Activated T-cell treated with anti-CD3 and anti-CD28 coated beads, Interleukin-2, amount 50 U/mL, for 72 hours (primary cell): ENCODE data around the gene RPS21. TPM values are rescaled to one million over a fixed set of nuclear protein-coding genes. Genes with fewer than 3 reads are reported as not detected.

Experiments
- ATAC-seq, 2 donors: fragments of 150-1000 bp; cut with Tn5 transposase; replicated peaks in 1 of 2; 2 replicates each; pipeline ENCODE4 v1.10.0; 2021; ENCODE audit warnings: moderate library complexity in 2 of 2, mild to moderate bottlenecking in 1 of 2
- DNase-seq, 2 donors: peaks; one replicate each; pipeline ENCODE4 v3.0.0; 2021 to 2022; ENCODE audit warnings: mixed read lengths in 1 of 2
- H3K27ac Mint-ChIP-seq: one replicate; pipeline ENCODE4 v1.8.0; 2022; ENCODE audit warnings: mild to moderate bottlenecking, moderate library complexity, mixed read lengths
- H3K27me3 Mint-ChIP-seq: one replicate; pipeline ENCODE4 v1.8.0; 2022; ENCODE audit warnings: low read depth, mixed read lengths
- H3K36me3 Mint-ChIP-seq, 2 donors: one replicate each; pipeline ENCODE4 v1.8.0; 2022; ENCODE audit warnings: mixed read lengths in 2 of 2, mild to moderate bottlenecking in 1 of 2; ENCODE audit not compliant: insufficient read depth in 2 of 2
- H3K4me1 Mint-ChIP-seq: one replicate; pipeline ENCODE4 v1.8.0; 2022; ENCODE audit warnings: low read depth, mixed read lengths
- H3K4me3 Mint-ChIP-seq, 2 donors: one replicate each; pipeline ENCODE4 v1.8.0; 2022; ENCODE audit warnings: mild to moderate bottlenecking in 2 of 2, mixed read lengths in 2 of 2, moderate library complexity in 2 of 2
- H3K9me3 Mint-ChIP-seq, 2 donors: one replicate each; pipeline ENCODE4 v1.8.0; 2022; ENCODE audit warnings: mixed read lengths in 2 of 2
- total RNA-seq, 2 donors: library from RNA; stranded (reverse); gene quantifications; one replicate each; pipeline ENCODE4 v1.2.3, GENCODE V29; 2022

The RPS21 gene
- total RNA-seq, 2 donors from 2014 or later: 2,573 to 2,599 TPM

- H3K27ac Mint-ChIP-seq: no peak overlapping the region
These were observed 30.2 kb upstream of the RPS21 start for GRCh38 chr20:62356589-62357186.

DNA sequence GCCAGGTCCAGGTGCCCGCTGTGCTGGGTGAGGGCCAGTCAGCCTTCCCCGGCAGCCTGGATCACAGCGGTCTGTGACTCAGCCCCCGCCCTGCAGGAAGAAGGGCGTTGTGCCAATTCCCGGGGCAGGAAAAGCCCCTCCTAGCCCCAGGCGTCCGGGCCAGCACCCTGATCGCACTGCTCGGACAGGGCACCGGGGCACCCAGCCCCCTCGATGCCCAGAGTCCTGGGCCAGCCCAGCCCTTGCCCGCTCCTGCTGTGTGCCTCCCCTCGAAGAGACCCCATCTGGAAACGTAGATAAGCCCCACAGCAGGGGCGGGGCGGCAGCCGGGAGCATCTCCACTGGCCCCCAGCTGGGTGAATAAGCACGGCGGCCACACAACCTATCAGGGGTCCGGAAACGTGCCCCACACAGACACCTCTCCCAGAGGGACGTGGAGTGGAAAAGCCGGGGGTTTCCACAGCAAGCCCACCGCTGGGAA is 29.7 kb upstream of the RPS21 start:
- no peak overlapping the region for H3K4me3 Mint-ChIP-seq
- no peak overlapping the region for H3K27ac Mint-ChIP-seq
- H3K36me3 Mint-ChIP-seq: no peaks in the 10 kb centered on the region
- H3K9me3 Mint-ChIP-seq: no peaks in the 10 kb centered on the region
- no peaks in the 10 kb centered on the region for H3K4me1 Mint-ChIP-seq
- no peaks in the 10 kb centered on the region for H3K27me3 Mint-ChIP-seq
- DNase-seq (no peak), ATAC-seq (no peak)

More at GRCh38 chr20:62356589-62357186, 30.2 kb upstream of the RPS21 start:
- Mint-ChIP-seq H3K4me1 (no peaks in the 10 kb centered on the region), H3K27me3 (no peaks in the 10 kb centered on the region), H3K4me3 (no peak overlapping the region), H3K9me3 (no peaks in the 10 kb centered on the region), H3K36me3 (no peaks in the 10 kb centered on the region)
- ATAC-seq: no peak
- no peak for DNase-seq

DNA sequence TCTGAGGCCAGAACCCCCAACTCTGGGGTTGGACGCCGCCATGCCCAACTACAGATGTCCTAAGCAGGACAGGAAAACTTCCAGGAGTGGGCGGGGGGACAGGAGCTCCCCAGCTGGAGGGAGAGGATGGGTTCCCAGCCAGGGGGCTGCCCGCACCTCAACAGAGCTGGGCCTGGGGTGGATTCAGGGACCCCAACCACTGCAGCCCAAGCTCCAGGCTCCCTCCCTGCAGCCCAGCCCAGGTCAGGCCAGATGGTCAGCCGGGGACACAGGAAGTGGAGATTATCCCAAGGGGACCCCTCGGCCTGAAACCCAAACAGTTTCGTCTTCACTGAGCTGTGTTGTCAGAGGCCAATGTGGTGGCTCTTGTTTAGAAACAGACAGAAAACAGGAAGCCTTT is 29.2 kb upstream of the RPS21 start:
- H3K27me3 Mint-ChIP-seq: no peaks in the 10 kb centered on the region
- no peak for ATAC-seq

GRCh38 chr20:62358171-62359042 is 28.5 kb upstream of the RPS21 start:
- no peak overlapping the region for H3K4me3 Mint-ChIP-seq
- DNase-seq (no peak), ATAC-seq (no peak)
- H3K27ac Mint-ChIP-seq: no peak overlapping the region
- no peaks in the 10 kb centered on the region for H3K27me3 Mint-ChIP-seq
- no peaks in the 10 kb centered on the region for H3K36me3 Mint-ChIP-seq
- no peaks in the 10 kb centered on the region for H3K9me3 Mint-ChIP-seq
- no peaks in the 10 kb centered on the region for H3K4me1 Mint-ChIP-seq

More for the DNA sequence above, 29.2 kb upstream of the RPS21 start:
- Mint-ChIP-seq H3K4me1 (no peaks in the 10 kb centered on the region), H3K27ac (no peak overlapping the region), H3K36me3 (no peaks in the 10 kb centered on the region), H3K9me3 (no peaks in the 10 kb centered on the region), H3K4me3 (no peak overlapping the region)
- no peak for DNase-seq

DNA sequence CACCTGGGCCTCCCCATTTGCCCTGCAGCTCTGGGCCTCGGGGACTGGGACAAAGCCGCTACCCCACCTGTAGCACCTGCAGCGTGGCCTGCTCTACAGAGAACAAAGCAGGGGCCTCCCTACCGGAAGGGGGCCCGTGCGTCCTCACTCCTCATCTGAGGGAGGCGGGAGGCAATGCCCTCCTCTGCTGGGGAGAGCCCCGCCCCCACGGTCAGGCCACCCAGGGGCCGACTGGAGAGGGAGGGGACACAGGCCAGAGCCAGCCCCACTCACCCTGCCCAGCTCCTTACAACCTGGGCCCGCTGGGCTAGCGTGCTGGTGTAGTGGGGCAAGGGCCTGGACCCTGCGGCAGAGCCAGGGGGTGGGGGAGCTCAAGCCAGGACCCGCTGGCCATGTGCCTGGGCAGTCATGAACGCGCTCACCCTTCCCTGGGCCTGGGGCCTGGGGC is 27.8 kb upstream of the RPS21 start:
- Mint-ChIP-seq H3K9me3 (no peaks in the 10 kb centered on the region), H3K27me3 (no peaks in the 10 kb centered on the region), H3K36me3 (no peaks in the 10 kb centered on the region), H3K4me3 (no peak overlapping the region), H3K27ac (no peak overlapping the region), H3K4me1 (no peaks in the 10 kb centered on the region)
- ATAC-seq (no peak), DNase-seq (no peak)

- no peak for DNase-seq
- Mint-ChIP-seq H3K36me3 (no peaks in the 10 kb centered on the region), H3K4me1 (no peaks in the 10 kb centered on the region), H3K4me3 (no peak overlapping the region), H3K27me3 (peaks cover under 1% of the 10 kb centered on the region), H3K9me3 (no peaks in the 10 kb centered on the region), H3K27ac (no peak overlapping the region)
- ATAC-seq: no peak
These were observed 27.3 kb upstream of the RPS21 start for GRCh38 chr20:62359491-62360121.

- no peaks in the 10 kb centered on the region for H3K36me3 Mint-ChIP-seq
These were observed 25.8 kb upstream of the RPS21 start for GRCh38 chr20:62360854-62361798.

GRCh38 chr20:62361799-62362589 is 24.9 kb upstream of the RPS21 start:
- Mint-ChIP-seq H3K27me3 (peaks cover 8% of the 10 kb centered on the region), H3K36me3 (no peaks in the 10 kb centered on the region), H3K4me1 (no peaks in the 10 kb centered on the region), H3K27ac (no peak overlapping the region), H3K9me3 (no peaks in the 10 kb centered on the region), H3K4me3 (no peak overlapping the region)
- ATAC-seq (no peak), DNase-seq (no peak)

More at GRCh38 chr20:62360854-62361798, 25.8 kb upstream of the RPS21 start:
- no peak overlapping the region for H3K27ac Mint-ChIP-seq
- DNase-seq: no peak
- H3K9me3 Mint-ChIP-seq: no peaks in the 10 kb centered on the region
- H3K4me3 Mint-ChIP-seq: no peak overlapping the region
- no peak for ATAC-seq
- H3K27me3 Mint-ChIP-seq: peaks cover 8% of the 10 kb centered on the region
- H3K4me1 Mint-ChIP-seq: no peaks in the 10 kb centered on the region

DNA sequence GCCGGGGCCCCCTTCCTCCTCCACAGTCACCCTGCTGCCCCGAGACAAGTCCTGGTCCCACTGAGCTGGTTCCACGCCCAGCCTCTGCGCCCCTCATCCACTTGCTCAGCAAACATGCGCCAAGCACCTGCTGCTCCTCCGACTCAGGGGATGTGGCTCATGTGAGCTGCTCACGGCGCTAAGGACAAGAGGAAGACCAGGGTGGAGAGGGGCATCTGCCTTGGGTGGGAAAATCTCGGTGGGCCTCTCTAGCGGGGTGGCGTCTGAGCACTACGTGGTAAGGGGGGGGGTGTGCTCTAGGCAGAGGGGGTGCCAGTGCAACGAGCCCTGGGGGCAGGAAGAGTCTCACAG is 24.3 kb upstream of the RPS21 start:
- H3K27me3 Mint-ChIP-seq: peaks cover 8% of the 10 kb centered on the region

GRCh38 chr20:62362991-62363919 is 23.6 kb upstream of the RPS21 start:
- H3K27me3 Mint-ChIP-seq: peaks cover 8% of the 10 kb centered on the region
- no peaks in the 10 kb centered on the region for H3K4me1 Mint-ChIP-seq
- H3K9me3 Mint-ChIP-seq: no peaks in the 10 kb centered on the region
- H3K27ac Mint-ChIP-seq: no peak overlapping the region
- ATAC-seq (no peak), DNase-seq (no peak)
- H3K36me3 Mint-ChIP-seq: no peaks in the 10 kb centered on the region
- no peak overlapping the region for H3K4me3 Mint-ChIP-seq

More for the DNA sequence above, 24.3 kb upstream of the RPS21 start:
- Mint-ChIP-seq H3K36me3 (no peaks in the 10 kb centered on the region), H3K27ac (no peak overlapping the region), H3K9me3 (no peaks in the 10 kb centered on the region), H3K4me1 (no peaks in the 10 kb centered on the region), H3K4me3 (no peak overlapping the region)
- no peak for DNase-seq
- ATAC-seq: no peak
